ENCODE data around the gene SHISAL2B. TPM values are rescaled to one million over a fixed set of nuclear protein-coding genes. Genes with fewer than 3 reads are reported as not detected.

The SHISAL2B gene
- total and polyA plus RNA-seq, 2 donors from 2014 or later, result not detected

DNA sequence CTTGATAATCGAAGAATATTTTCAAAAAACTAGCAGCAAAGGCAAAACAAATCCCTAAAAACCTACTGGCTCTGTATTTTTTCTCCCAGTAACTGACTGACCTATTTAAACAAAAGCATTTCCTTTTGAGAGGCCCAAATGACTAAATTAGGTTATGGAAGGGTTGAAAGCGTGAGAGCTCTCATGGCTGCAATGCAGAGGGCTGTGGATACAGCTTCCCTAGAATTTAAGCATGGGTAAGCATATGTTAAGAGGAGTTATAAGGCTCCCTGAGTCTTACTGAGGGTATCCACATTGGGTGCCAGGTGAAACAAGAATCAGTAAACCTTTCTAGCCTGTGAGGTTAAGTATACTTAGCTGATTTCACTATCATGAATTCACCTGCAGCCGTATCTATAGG is 32.3 kb downstream of the SHISAL2B start:
- Histone ChIP-seq H3K27me3 (ENCODE audit: control insufficient read depth, insufficient read depth, low read length) (no peaks in the 10 kb centered on the region), H3K9me3 (ENCODE audit: control insufficient read depth in 2 of 3, insufficient read depth in 1 of 3, low read length in 3 of 3) (no peaks in the 10 kb centered on the region), H3K4me1 (ENCODE audit: control insufficient read depth in 2 of 3, insufficient read depth in 2 of 3, low read depth in 1 of 3, low read length in 3 of 3) (no peaks in the 10 kb centered on the region), H3K27ac (ENCODE audit: low read depth in 2 of 2, low read length in 2 of 2) (no peak overlapping the region), H3K4me3 (ENCODE audit: low read length in 3 of 3) (no peak overlapping the region), H3K36me3 (ENCODE audit: control insufficient read depth in 2 of 3, insufficient read depth in 3 of 3, low read length in 3 of 3) (peaks cover 0 to 7% (median 0%) of the 10 kb centered on the region in 3 donors), H3K9ac (ENCODE audit: low read length in 3 of 3) (no peak overlapping the region)
- intact Hi-C loops (cut with DNase I), result no loop called here
- DNase-seq, result no peak
- FAIRE-seq, result no peak
- TF ChIP-seq, protein P1, sequence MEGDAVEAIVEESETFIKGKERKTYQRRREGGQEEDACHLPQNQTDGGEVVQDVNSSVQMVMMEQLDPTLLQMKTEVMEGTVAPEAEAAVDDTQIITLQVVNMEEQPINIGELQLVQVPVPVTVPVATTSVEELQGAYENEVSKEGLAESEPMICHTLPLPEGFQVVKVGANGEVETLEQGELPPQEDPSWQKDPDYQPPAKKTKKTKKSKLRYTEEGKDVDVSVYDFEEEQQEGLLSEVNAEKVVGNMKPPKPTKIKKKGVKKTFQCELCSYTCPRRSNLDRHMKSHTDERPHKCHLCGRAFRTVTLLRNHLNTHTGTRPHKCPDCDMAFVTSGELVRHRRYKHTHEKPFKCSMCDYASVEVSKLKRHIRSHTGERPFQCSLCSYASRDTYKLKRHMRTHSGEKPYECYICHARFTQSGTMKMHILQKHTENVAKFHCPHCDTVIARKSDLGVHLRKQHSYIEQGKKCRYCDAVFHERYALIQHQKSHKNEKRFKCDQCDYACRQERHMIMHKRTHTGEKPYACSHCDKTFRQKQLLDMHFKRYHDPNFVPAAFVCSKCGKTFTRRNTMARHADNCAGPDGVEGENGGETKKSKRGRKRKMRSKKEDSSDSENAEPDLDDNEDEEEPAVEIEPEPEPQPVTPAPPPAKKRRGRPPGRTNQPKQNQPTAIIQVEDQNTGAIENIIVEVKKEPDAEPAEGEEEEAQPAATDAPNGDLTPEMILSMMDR (IDR thresholded peaks at IDR 0.05; ENCODE audit: borderline replicate concordance, extremely low read depth, insufficient read depth), result no peak

- Histone ChIP-seq H3K9ac (ENCODE audit: low read length in 3 of 3) (no peak overlapping the region), H3K4me3 (ENCODE audit: low read length in 3 of 3) (no peak overlapping the region), H3K9me3 (ENCODE audit: control insufficient read depth in 2 of 3, insufficient read depth in 1 of 3, low read length in 3 of 3) (no peaks in the 10 kb centered on the region), H3K27ac (ENCODE audit: low read depth in 2 of 2, low read length in 2 of 2) (no peak overlapping the region), H3K36me3 (ENCODE audit: control insufficient read depth in 2 of 3, insufficient read depth in 3 of 3, low read length in 3 of 3) (peaks cover 0 to 7% (median 0%) of the 10 kb centered on the region in 3 donors), H3K4me1 (ENCODE audit: control insufficient read depth in 2 of 3, insufficient read depth in 2 of 3, low read depth in 1 of 3, low read length in 3 of 3) (no peaks in the 10 kb centered on the region), H3K27me3 (ENCODE audit: control insufficient read depth, insufficient read depth, low read length) (no peaks in the 10 kb centered on the region)
- DNase-seq (no peak), FAIRE-seq (no peak)
- TF ChIP-seq, protein P1 (IDR thresholded peaks at IDR 0.05; ENCODE audit: borderline replicate concordance, extremely low read depth, insufficient read depth), result no peak
- intact Hi-C loops (cut with DNase I), result no loop called here
Measured at GRCh38 chr5:64727150-64727549, 36.8 kb downstream of the SHISAL2B start.

- DNase-seq, result no peak
- intact Hi-C loops (cut with DNase I), result no loop called here
- H3K27ac ChIP-seq (ENCODE audit: low read depth in 2 of 2, low read length in 2 of 2), result no peak overlapping the region
- H3K4me3 ChIP-seq (ENCODE audit: low read length in 3 of 3), result no peak overlapping the region
- no peak overlapping the region for H3K9ac ChIP-seq (ENCODE audit: low read length in 3 of 3)
- H3K27me3 ChIP-seq (ENCODE audit: control insufficient read depth, insufficient read depth, low read length), result no peaks in the 10 kb centered on the region
- TF ChIP-seq, protein P1 (IDR thresholded peaks at IDR 0.05; ENCODE audit: borderline replicate concordance, extremely low read depth, insufficient read depth), result no peak
- no peak for FAIRE-seq
- H3K9me3 ChIP-seq (ENCODE audit: control insufficient read depth in 2 of 3, insufficient read depth in 1 of 3, low read length in 3 of 3), result no peaks in the 10 kb centered on the region
- H3K4me1 ChIP-seq (ENCODE audit: control insufficient read depth in 2 of 3, insufficient read depth in 2 of 3, low read depth in 1 of 3, low read length in 3 of 3), result no peaks in the 10 kb centered on the region
- H3K36me3 ChIP-seq (ENCODE audit: control insufficient read depth in 2 of 3, insufficient read depth in 3 of 3, low read length in 3 of 3), result peaks cover 0 to 6% (median 2%) of the 10 kb centered on the region in 3 donors
Measured at GRCh38 chr5:64742411-64742810, 52.1 kb downstream of the SHISAL2B start.

- Histone ChIP-seq H3K9me3 (ENCODE audit: control insufficient read depth in 2 of 3, insufficient read depth in 1 of 3, low read length in 3 of 3) (no peaks in the 10 kb centered on the region), H3K27me3 (ENCODE audit: control insufficient read depth, insufficient read depth, low read length) (no peaks in the 10 kb centered on the region), H3K4me3 (ENCODE audit: low read length in 3 of 3) (no peak overlapping the region), H3K9ac (ENCODE audit: low read length in 3 of 3) (no peak overlapping the region), H3K36me3 (ENCODE audit: control insufficient read depth in 2 of 3, insufficient read depth in 3 of 3, low read length in 3 of 3) (peaks cover 0 to 6% (median 2%) of the 10 kb centered on the region in 3 donors), H3K27ac (ENCODE audit: low read depth in 2 of 2, low read length in 2 of 2) (no peak overlapping the region), H3K4me1 (ENCODE audit: control insufficient read depth in 2 of 3, insufficient read depth in 2 of 3, low read depth in 1 of 3, low read length in 3 of 3) (no peaks in the 10 kb centered on the region)
- FAIRE-seq (no peak), DNase-seq (no peak)
- intact Hi-C loops (cut with DNase I), result no loop called here
- TF ChIP-seq, protein P1 (IDR thresholded peaks at IDR 0.05; ENCODE audit: borderline replicate concordance, extremely low read depth, insufficient read depth), result no peak
Measured at GRCh38 chr5:64742821-64743220, 52.5 kb downstream of the SHISAL2B start.
